DMS79 treated with DMSO at 0.1 percent for 48 hours (cell line): ENCODE measurements around the gene ALKBH7.
"Not testable (repeated sequence)": the region's sequence is repeated elsewhere in the genome, so short reads cannot be mapped to it uniquely, and the experiment has no call there.

Source experiments
- DNase-seq: peaks from one replicate; lab custom pipeline; 2025; lab: John Stamatoyannopoulos, UW

ALKBH7 gene

GRCh38 chr19:6372594-6373095 is at the start of gene ALKBH7:
Gene ALKBH7, plus strand, starts transcription at chr19:6372794. Its CDS starts 27 bp downstream, at chr19:6372821.
- peak; percentile 99 for DNase-seq

GRCh38 chr19:6324757-6325156 is 47.8 kb upstream of the ALKBH7 start:
- DNase-seq: no peak

- DNase-seq: no peak
Measured at GRCh38 chr19:6325614-6326013, 47.0 kb upstream of the ALKBH7 start.

GRCh38 chr19:6326815-6327214 is 45.8 kb upstream of the ALKBH7 start:
- no peak for DNase-seq

GRCh38 chr19:6333439-6333838 is 39.2 kb upstream of the ALKBH7 start, which contains the start of gene ACER1:
Gene ACER1, minus strand, starts transcription at chr19:6333612. Its CDS starts 61 bp downstream, at chr19:6333551.
- no peak for DNase-seq

GRCh38 chr19:6334490-6335285 is 37.9 kb upstream of the ALKBH7 start:
- DNase-seq: no peak

- DNase-seq: no peak
Measured at GRCh38 chr19:6340493-6341201, 31.9 kb upstream of the ALKBH7 start.

- no peak for DNase-seq
Measured at GRCh38 chr19:6343462-6343861, 29.1 kb upstream of the ALKBH7 start.

GRCh38 chr19:6349271-6349670 is 23.3 kb upstream of the ALKBH7 start:
- DNase-seq: not testable (repeated sequence)

GRCh38 chr19:6350688-6351087 is 21.9 kb upstream of the ALKBH7 start:
- DNase-seq: no peak

- no peak for DNase-seq
Measured at GRCh38 chr19:6352381-6353165, 20.0 kb upstream of the ALKBH7 start.

- no peak for DNase-seq
Measured at GRCh38 chr19:6354098-6354674, 18.4 kb upstream of the ALKBH7 start.

GRCh38 chr19:6355321-6356040 is 17.1 kb upstream of the ALKBH7 start:
- not testable (repeated sequence) for DNase-seq

GRCh38 chr19:6357174-6357573 is 15.4 kb upstream of the ALKBH7 start:
- no peak for DNase-seq

GRCh38 chr19:6358003-6358402 is 14.6 kb upstream of the ALKBH7 start:
- no peak for DNase-seq

GRCh38 chr19:6359568-6360341 is 12.8 kb upstream of the ALKBH7 start:
- DNase-seq: no peak

GRCh38 chr19:6360445-6360844 is 12.1 kb upstream of the ALKBH7 start:
- not testable (repeated sequence) for DNase-seq

GRCh38 chr19:6360857-6361216 is 11.8 kb upstream of the ALKBH7 start:
- not testable (repeated sequence) for DNase-seq

- DNase-seq: no peak
Measured at GRCh38 chr19:6362027-6362350, 10.6 kb upstream of the ALKBH7 start.

GRCh38 chr19:6362351-6362801 is 10.2 kb upstream of the ALKBH7 start:
- DNase-seq: no peak

GRCh38 chr19:6364353-6364752 is 8.2 kb upstream of the ALKBH7 start:
- no peak for DNase-seq
